GM21528 (cell line): Measurements from ENCODE around the gene GDPGP1.
"Not testable (repeated sequence)": the region's sequence is repeated elsewhere in the genome, so short reads cannot be mapped to it uniquely, and the experiment has no call there.

Source experiments
- ATAC-seq: cut with Tn5 transposase; IDR thresholded peaks from one replicate; pipeline ENCODE4 v1.9.1; 2021; ENCODE audit warnings: mild to moderate bottlenecking, moderate library complexity; ENCODE audit not compliant: unreplicated experiment, low FRiP score

The GDPGP1 gene, protein sequence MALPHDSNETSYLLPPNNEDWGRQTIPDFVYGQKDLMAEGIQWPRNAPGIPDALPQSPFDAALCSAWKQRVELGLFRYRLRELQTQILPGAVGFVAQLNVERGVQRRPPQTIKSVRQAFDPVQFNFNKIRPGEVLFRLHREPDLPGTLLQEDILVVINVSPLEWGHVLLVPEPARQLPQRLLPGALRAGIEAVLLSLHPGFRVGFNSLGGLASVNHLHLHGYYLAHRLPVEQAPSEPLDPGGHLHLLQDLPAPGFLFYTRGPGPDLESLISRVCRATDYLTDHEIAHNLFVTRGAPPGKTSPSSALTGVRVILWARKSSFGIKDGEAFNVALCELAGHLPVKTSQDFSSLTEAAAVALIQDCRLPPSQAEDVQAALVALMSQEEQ

DNA sequence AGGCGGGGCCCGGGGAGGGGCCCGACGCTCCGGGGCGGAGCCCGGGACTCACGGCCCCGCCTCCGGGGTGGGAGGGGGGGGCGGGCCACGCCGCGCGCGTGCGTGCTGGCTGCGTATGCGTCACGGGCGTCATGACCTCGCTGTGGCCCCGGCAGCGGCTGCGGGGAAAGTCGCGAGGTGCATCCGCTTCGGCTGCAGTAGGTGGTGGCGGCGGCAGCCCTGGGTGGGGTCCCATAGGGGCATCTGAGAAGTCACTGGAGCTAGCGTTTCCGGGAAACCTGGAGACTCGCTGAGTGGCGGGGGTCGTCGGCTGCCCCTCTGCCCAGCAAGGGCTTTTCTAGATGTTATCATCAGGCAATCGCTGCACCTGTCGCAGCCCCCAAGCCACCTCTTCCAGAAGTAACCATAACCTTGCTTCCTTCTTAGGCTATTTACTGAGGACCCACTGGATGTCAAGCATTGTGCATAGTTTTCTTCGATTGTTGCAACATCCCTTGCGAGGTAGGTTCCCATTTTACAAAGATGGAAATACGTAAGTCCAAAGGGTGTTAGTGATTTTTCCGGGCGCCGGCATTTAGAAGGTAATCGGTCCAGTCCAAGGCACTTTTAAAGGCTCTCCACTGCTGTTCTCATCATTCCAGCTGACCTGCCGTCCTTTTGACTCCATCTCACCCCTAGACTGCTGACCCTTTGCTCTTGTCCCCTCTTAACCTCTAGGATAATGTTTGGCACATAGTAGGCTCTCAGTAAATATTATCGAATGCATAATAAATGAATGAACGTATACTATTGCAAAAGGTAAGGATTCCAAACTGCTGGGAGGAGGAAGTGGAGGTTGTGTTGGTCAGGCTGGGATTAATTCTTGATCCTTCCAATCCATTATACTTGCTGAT, at the start of gene GDPGP1:
Gene GDPGP1 (plus strand): TSS at position 114 of the 893 bp plus-strand sequence. CDS start 6,700 bp downstream, outside the sequence.
- ATAC-seq = peak; percentile 63

DNA sequence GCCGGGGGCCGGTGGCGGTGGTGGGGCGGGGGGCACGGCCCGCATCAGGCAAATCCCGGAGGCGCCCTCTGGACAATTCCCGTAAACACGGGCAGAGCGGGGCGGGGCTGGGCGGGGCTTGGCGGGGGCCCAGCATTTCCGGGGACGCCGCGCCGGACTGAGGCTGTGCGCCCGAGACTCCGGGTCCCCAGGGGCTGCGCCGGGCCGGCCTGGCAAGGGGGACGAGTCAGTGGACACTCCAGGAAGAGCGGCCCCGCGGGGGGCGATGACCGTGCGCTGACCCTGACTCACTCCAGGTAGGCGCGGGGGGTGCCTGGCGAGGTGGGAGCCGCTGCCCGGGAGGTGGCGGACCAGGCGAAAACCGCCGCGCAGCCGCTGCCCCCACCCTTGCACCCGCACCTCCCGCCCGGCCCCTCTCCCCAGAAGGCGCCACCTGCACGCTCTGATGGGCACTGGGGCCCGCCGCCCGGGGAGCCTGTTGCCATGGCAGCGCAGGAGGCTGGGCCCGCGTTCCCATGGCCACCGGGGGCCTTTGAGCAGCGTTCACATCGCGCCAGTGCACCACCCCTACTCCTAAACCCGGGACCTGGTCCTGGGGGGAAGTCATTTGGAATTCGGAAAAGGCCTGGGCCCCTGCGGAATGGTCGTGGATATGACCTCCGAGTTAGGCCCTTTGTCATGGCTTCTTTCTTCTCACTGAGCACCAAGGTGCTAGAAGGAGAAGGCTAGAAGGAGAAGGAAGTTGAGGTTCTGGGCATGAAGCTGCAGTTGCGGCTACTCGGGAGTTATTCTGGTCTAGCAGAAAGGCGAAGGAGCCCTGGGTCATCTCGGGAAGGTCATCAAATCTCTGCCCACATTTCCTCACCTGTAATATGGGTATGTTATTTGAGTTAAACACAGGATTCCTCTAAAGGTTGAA, 49.0 kb upstream of the GDPGP1 start:
- ATAC-seq = peak; percentile 47

DNA sequence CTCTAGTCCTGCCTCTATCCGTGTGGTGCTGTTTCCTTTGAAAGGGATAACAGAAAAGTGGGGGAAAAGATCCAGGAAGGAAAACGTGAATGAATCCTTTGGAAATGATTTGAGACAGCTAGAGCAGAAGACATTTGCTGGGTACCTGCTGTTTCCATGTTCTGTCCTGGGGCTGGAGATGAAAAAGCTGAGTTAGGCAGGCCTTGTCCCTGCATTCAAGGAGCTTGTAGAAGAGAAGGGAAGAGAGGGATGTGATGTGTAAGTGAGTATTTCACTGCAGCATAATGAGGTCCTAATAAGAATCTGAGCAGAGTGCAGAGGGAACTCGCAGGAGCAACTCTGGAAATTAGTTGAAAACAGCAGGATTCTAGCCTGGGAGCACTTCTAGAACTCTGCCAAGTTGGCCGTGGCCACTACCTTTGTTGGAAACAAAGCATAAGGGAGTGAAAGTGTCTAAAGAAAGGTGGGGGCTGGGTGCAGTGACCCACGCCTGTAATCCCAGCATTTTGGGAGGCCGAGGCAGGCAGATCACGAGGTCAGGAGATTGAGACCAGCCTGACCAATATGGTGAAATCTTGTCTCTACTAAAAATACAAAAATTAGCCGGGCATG, 46.6 kb upstream of the GDPGP1 start:
- no peak for ATAC-seq

DNA sequence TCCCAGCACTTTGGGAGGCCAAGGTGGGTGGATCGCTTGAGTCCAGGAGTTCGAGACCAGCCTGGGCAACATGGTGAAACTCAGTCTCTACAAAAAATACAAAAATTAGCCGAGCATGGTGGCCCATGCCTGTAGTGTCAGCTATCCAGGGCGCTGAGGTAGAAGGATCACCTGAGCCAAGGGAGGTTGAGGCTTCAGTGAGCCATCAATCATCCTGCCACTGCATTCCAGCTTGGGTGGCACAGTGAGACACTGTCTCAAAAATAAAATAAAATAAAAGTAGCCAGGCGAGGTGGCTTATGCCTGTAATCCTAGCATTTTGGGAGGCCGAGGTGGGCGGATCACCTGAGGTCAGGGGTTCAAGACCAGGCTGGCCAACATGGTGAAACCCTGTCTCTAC, 45.9 kb upstream of the GDPGP1 start:
- ATAC-seq = not testable (repeated sequence)

DNA sequence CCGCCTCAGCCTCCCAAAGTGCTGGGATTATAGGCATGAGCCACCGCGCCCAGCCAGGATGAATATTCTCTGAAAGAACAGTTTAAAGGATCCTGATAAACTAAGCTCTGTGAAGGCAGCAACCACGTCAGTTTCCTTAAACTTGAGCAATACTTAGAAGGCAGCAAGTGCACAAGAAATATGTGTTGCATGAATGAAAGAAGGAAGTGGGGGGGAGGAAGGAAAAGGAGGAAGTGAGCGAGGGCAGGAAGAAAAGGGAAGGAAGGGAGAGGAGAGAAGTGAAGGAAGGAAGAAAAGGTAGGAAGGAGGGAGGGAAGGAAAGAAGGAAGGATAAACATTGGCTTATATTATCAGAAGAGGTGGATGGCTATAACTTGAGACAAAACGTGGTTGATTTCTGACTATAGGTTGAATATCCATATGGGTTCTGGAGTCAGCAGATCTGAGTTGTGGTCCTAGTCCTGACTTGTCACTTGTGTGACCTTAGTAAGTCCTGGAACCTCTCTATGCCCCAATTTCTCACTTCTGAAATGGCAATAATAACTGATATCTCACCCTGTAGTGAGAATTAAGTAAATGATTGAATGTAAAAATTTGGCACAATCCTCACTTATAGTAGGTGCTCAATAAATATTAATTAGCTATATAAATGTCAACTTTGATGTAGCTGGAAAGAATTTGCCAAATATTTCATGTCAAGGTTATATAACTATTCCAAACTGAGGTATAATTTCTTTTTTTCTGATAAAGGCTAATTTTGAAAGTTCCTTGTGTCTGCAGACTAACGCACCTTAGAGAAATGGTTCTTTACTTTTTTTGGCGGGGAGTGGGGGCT, 44.9 kb upstream of the GDPGP1 start:
- no peak for ATAC-seq

DNA sequence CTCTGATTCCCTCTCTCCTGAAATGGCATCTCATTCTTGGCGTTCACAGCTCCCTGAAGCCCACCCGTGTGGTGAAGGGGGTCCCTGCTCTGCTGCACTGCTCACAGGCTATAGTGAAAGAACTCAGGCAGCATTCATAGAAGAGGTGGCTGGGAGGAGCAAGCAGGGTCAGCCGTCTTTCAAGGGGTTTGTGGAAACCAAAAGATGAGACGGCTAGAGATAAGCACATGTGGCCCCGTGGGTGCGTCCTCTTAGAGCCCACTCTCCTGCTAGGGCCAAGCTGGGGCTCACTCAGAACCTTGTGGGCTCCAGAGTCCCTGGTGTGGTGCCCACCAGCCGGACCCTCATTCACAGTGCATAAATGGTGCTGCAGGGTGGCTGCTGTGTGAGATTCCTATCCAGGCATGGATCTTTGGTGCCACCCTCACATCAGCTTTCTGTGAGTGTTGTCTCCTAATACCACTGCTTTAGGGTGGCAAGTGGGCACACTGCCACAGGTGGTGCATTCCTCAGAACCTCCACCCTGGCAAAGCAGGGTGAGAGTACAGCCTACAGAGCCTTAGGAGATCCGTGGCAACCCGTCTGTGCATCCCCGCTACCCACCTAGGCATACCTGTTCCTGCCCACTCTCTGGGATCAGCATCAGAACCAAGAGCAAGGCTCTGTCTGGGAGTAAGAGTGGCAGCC, 44.1 kb upstream of the GDPGP1 start:
- no peak for ATAC-seq

DNA sequence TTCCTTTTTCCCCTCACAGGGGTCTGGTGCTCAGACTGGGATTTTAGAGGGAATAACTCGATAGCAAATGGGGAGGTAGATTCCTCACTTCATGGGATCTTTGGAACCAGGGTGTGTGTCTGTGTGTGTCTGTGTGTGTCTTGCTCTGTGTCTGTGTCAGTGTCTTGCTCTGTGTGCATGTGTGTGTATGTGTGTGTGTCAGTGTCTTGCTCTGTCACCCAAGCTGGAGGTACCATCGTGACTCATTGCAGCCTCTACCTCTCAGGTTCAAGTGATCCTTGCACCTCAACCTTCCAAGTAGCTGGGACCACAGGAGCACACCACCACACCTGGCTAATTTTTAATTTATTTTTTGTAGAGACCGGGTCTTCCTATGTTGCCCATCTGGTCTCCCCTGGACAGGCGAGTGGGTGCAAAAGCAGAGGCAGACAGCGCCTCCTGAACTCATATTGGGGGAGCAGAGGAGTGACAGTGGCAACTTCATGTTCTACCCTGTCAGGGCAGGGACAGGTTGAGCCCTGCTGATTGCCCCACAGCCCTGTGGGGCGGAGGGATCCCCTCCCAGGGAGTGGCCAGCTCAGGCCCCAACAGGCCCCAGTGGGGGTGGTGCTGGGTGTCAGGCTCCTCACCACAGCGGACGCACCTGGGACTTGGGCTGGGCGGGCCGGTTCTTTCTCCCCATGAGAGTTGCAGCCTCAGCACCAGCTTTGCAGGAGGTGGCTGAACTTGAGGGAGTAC, 43.2 kb upstream of the GDPGP1 start:
- peak; percentile 51 for ATAC-seq

DNA sequence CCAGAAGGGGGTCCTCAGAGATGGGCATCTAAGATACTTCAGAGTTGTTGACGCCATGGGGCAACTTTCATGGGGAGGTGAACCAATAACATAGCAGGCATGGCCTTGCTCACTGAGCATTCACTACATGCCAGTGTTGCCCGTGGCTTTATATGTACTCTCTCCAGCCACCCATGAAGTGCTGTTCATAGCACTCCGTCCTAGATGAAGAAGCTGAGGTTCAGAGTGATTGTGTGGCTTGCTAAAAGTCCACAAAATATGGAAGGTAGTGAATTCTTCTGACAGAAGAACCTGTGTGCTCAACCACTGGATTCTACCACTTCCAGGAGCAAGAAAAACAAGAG, 42.7 kb upstream of the GDPGP1 start:
- ATAC-seq = no peak

DNA sequence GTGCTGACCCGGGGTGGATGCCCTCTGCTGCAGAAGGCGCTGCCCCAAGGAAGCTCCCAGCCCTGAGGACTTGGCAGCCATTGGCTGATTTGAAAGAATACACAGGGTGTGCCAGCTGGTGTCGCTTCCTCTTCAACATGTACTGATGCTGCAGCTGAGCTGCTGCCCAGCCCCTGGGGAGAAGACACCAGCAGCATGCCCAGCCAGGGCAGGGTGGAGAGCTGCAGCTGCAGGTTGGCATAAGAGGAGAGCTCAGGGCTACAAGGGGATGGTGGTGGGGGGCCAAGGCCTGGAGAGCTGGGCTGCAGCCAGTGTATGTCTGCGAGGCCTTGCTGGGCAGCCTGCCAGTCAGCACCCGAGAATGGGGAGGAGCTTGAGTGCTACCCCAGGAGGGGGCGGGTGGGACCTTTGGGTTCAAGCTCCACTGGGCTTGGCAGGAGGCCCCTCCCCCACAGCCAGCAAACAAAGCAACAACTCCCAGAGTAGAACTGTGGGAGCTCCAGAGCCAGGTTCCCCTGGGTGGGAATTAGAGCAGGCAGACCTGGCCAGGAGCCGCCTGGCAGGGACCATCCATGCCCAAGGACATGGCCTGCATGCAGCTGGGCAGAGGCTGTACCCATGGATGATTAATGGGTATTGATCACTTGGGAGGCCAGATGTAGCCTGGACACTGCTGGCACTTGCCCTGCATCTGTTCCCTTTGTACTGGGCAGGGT, 42.1 kb upstream of the GDPGP1 start:
- peak; percentile 68 for ATAC-seq

DNA sequence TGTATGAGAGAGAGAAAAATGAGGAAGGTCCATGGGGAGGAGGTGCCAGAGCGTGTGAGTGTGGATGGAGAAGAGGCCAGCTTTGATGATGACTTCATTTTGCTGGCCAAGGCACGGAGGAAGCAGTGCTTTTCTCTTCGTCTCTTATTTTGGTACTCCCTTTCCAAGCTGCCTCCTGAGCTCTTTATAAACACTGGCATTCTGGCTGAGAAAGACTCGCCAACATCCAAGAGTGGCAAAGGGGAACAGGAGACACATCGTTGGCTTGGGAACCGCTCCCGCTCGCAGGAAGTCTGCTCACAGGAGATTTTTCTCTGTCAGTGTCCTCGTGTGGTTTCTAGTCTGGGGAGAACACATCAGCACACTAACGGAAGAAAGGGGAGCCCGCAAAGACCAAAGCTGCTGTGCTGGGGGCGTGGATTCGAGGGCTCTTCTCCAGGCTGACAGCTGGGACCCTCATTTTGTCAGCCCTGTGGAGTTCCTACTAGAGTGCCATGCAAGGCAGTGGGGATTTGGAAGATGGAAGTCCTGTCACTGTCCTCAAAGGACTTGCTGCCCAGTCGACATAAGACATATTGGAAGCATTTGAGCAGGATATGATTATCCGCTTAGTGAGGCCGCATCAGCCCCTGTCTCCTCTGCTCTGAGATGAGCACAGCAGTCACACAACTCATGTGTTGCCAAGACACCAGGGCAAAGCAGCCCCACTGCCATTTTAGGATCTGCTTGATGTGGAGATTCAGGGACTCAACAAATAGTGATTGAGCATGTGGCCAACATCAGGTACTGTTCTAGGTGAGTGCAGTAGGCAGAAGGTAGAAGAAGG, 40.8 kb upstream of the GDPGP1 start:
- ATAC-seq = no peak

DNA sequence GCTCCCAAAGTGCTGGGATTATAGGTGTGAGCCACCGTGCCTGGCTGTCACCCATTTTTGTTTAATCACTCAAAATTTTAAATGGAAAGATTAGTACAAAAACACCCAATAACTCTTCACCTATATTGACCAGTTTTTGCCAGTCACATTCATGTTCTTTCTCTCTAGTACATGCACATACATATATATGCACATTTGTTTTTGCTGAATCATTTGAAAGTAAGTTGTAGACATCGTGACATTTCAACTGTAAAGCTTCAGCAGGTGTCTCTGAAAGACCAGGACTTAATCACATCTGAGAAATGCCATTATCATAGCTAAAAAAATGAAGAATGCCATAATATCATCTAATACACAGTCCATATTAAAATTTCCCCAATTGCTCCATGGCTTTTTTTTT, 39.4 kb upstream of the GDPGP1 start:
- no peak for ATAC-seq

DNA sequence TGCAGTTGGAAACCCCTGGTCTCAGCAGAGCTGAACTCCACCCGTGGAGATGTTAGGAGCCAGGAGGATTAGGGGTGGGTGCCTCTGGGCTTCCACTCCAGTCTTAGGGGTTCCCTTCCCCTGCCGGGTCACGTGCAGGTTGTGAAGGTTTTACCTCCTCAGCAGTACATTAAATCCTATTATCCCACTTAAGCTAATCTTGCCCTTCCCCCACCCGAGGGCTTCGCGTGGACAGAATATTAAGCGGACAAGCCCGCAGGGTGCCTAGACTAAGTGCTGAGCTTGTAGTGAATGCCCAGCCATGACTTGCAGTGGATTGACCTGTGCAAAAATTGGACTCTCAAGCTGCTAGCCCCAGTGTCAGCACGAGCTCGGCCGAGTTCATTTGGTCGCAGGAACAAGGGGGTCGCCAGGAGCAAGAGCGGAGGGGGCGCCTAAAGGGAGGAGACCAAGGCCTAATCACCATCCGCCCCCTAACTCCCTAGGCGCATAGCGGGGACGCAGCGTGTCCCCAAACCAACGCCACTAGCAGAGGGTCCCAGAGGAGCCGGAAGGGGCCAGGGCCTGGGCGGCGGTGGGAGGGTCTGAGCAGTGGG, 33.4 kb upstream of the GDPGP1 start:
- ATAC-seq = peak; percentile 23

DNA sequence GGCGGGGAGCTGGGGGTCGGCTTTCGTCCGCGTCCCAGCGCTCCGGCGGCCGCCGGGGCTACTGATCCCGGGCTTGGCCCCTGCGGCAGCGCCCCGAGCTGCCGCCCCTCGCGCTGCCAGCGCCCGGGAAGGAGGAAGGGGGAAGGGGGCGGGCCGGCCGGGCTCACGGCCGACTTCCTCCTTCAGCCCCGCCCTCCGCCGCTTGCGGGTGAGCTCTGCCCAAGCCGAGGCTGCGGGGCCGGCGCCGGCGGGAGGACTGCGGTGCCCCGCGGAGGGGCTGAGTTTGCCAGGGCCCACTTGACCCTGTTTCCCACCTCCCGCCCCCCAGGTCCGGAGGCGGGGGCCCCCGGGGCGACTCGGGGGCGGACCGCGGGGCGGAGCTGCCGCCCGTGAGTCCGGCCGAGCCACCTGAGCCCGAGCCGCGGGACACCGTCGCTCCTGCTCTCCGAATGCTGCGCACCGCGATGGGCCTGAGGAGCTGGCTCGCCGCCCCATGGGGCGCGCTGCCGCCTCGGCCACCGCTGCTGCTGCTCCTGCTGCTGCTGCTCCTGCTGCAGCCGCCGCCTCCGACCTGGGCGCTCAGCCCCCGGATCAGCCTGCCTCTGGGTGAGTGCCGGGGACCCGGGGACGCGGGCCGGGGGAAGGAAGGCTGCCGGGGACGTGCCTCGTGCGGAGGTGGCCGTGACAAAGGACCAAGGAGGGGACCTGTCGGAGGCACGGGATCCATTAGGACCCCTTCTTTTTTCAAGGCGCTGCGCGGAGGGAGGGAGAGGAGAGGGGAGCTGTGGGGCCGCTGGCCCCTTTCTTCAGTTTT, 32.7 kb upstream of the GDPGP1 start, which contains the start of gene SEMA4B:
Gene SEMA4B (plus strand): TSS at position 201 of the 814 bp plus-strand sequence. CDS start 249 bp downstream, at position 450.
- peak; percentile 84 for ATAC-seq

DNA sequence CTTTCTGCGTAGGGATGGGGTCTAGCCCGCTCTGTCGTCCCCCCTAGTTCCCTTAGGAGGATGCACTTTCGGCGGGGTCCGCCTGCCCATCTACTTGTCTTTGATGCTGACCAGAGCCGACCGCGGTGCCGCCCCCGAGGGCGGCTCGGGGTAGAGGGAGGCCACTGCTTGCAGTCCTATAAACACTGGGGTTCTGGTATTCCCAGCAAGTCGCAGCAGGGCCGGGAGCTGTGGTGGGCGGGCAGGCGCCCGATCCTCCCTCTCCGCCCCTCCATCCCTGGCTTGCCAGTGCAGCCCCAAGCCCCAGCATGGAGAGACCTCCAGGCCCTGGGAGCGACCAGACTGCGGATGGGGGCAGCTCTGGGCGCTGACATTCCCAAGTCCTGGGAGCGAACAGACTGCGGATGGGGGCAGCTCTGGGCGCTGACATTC, 32.0 kb upstream of the GDPGP1 start:
- no peak for ATAC-seq

DNA sequence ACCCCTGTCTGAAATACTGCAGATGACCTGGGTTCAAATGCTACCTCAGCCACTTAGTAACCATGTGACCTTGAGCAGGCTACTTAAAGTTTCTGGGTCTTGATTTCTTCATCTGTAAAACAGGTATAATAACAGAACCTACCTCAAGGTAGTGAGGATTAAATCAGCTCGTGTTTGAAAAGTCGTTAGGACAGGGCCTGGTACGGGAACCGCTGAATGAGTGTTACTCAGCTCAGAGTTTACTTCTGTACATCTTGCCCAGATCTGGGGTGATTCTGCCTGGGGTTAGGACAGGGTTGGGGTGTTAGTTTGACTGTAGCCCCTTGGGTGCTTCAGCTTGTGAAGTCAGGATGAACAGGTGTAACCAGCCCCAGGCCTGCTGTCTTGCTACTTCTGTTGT, 31.1 kb upstream of the GDPGP1 start:
- no peak for ATAC-seq
